HCT116 (cell line): ENCODE results near the gene LYPD4.

ENCODE experiments used
- CTCF ChIP-seq, 3 experiments: fragments of 200-600 bp in 1 of 3; sonication (generic) in 1 of 3; IDR thresholded peaks in 2 of 3; conservative IDR thresholded peaks in 1 of 3; 2 replicates each; pipeline ENCODE4 v1.5.1; 2012 to 2017; ENCODE audit warnings: low read depth in 2 of 3, low read length in 2 of 3, antibody characterized with exemption in 1 of 3, borderline replicate concordance in 1 of 3, control low read depth in 1 of 3, mild to moderate bottlenecking in 1 of 3, mixed read lengths in 1 of 3, mixed run types in 1 of 3, moderate library complexity in 1 of 3; ENCODE audit not compliant: insufficient read depth in 1 of 3
- MAX ChIP-seq: IDR thresholded peaks from 2 replicates; pipeline ENCODE4 v1.6.1; 2012
- POLR2AphosphoS5 ChIP-seq: IDR thresholded peaks from 2 replicates; pipeline ENCODE4 v1.6.1; 2011; ENCODE audit warnings: mild to moderate bottlenecking, low read depth, low read length, moderate library complexity
- REST ChIP-seq: IDR thresholded peaks from 2 replicates; pipeline ENCODE4 v1.6.1; 2012; ENCODE audit warnings: low read depth
- TCF7L2 ChIP-seq: IDR thresholded peaks from 2 replicates; pipeline ENCODE4 v1.7.0; 2011; ENCODE audit warnings: borderline replicate concordance, inconsistent platforms; ENCODE audit not compliant: insufficient read depth, insufficient read length; ENCODE audit errors: extremely low read depth

GRCh38 chr19:41804336-41804735 lies 40.1 kb downstream of the LYPD4 start:
- TF ChIP-seq REST (no peak), POLR2AphosphoS5 (no peak), CTCF (IDR thresholded peaks at IDR 0.05 in 2 of 3, conservative IDR thresholded peaks at IDR 0.05 in 1 of 3; ENCODE audit: borderline replicate concordance in 1 of 3, insufficient read depth in 1 of 3, low read depth in 2 of 3, low read length in 2 of 3) (no peak), MAX (no peak), TCF7L2 (no peak)
